Thoracic aorta (tissue), 2 donors: ENCODE measurements around the gene CCDC12. TPM values are rescaled to one million over a fixed set of nuclear protein-coding genes. Genes with fewer than 3 reads are reported as not detected.

Experiments
- ATAC-seq: fragments of 150-250 bp; one replicate; pipeline ENCODE4 v1.8.0; 2017; ENCODE audit warnings: low read depth; ENCODE audit not compliant: insufficient number of reproducible peaks, low FRiP score
- DNase-seq: peaks from one replicate; pipeline ENCODE4 v3.0.0-alpha.2; 2020; ENCODE audit warnings: low spot score
- H3K27ac ChIP-seq, 2 donors: fragments of 200-600 bp; sonication (generic); 1 replicate in 1 of 2; 2 replicates in 1 of 2; pipeline ENCODE4 v1.5.1; 2016; ENCODE audit warnings: mild to moderate bottlenecking in 2 of 2, moderate library complexity in 2 of 2
- H3K27me3 ChIP-seq: fragments of 200-600 bp; sonication (generic); replicated peaks from 2 replicates; pipeline ENCODE4 v1.6.0; 2016; ENCODE audit warnings: mild to moderate bottlenecking; ENCODE audit not compliant: insufficient read depth
- H3K36me3 ChIP-seq: fragments of 200-600 bp; sonication (generic); one replicate; pipeline ENCODE4 v1.5.1; 2016
- H3K4me1 ChIP-seq, 2 donors: fragments of 200-600 bp; sonication (generic); 1 replicate in 1 of 2; 2 replicates in 1 of 2; pipeline versions ENCODE4 v1.5.1 to v1.6.0; 2016; ENCODE audit warnings: low read depth in 2 of 2, mild to moderate bottlenecking in 1 of 2; ENCODE audit not compliant: control insufficient read depth in 1 of 2
- H3K4me3 ChIP-seq: fragments of 200-600 bp; sonication (generic); 2 replicates; pipeline ENCODE4 v1.5.1; 2016; ENCODE audit warnings: mild to moderate bottlenecking
- H3K9me3 ChIP-seq: fragments of 200-600 bp; sonication (generic); 2 replicates; pipeline ENCODE4 v1.5.1; 2016
- CTCF ChIP-seq: fragments of 200-600 bp; sonication (generic); IDR thresholded peaks from one replicate; pipeline ENCODE4 v1.5.1; 2019; ENCODE audit warnings: antibody characterized with exemption
- total RNA-seq, 2 donors: library from RNA; depleted of rRNA; stranded (reverse); fragments of >200 nt; gene quantifications; one replicate each; pipeline versions ENCODE4 v1.1.0 to v1.2.3, GENCODE V29; 2016

Gene CCDC12
- total RNA-seq, 2 donors from 2014 or later = 29.8 to 58.8 TPM

- ATAC-seq (no peak), DNase-seq (no peak)
- H3K36me3 ChIP-seq = no peaks in the 10 kb centered on the region
- no peak for TF ChIP-seq CTCF
- no peaks in the 10 kb centered on the region for H3K9me3 ChIP-seq
- peak overlapping the region; percentile 33 for H3K4me3 ChIP-seq
- peak overlapping the region; percentile 26 to 61 for H3K27ac ChIP-seq
- peaks cover 37 to 50% of the 10 kb centered on the region in 2 donors for H3K4me1 ChIP-seq
- H3K27me3 ChIP-seq = no peaks in the 10 kb centered on the region
Measured at GRCh38 chr3:46960081-46960701, 16.4 kb downstream of the CCDC12 start.

GRCh38 chr3:46959161-46959511 is 17.4 kb downstream of the CCDC12 start:
- DNase-seq = no peak
- peaks cover 37 to 58% of the 10 kb centered on the region in 2 donors for H3K4me1 ChIP-seq
- no peak overlapping the region for H3K27ac ChIP-seq
- no peak overlapping the region for H3K4me3 ChIP-seq
- TF ChIP-seq CTCF = no peak
- no peaks in the 10 kb centered on the region for H3K27me3 ChIP-seq
- no peaks in the 10 kb centered on the region for H3K36me3 ChIP-seq
- no peaks in the 10 kb centered on the region for H3K9me3 ChIP-seq
- ATAC-seq = no peak

GRCh38 chr3:46958467-46959160 is 17.9 kb downstream of the CCDC12 start:
- no peaks in the 10 kb centered on the region for H3K36me3 ChIP-seq
- TF ChIP-seq CTCF = no peak
- peaks cover 39 to 64% of the 10 kb centered on the region in 2 donors for H3K4me1 ChIP-seq
- H3K4me3 ChIP-seq = no peak overlapping the region
- DNase-seq (no peak), ATAC-seq (no peak)
- no peaks in the 10 kb centered on the region for H3K27me3 ChIP-seq
- H3K9me3 ChIP-seq = no peaks in the 10 kb centered on the region
- no peak overlapping the region for H3K27ac ChIP-seq

- DNase-seq (no peak), ATAC-seq (no peak)
- Histone ChIP-seq H3K4me3 (no peak overlapping the region), H3K27ac (no peak overlapping the region), H3K4me1 (peaks cover 42 to 73% of the 10 kb centered on the region in 2 donors), H3K36me3 (no peaks in the 10 kb centered on the region), H3K27me3 (no peaks in the 10 kb centered on the region), H3K9me3 (no peaks in the 10 kb centered on the region)
- TF ChIP-seq CTCF = no peak
Measured at GRCh38 chr3:46957092-46957820, 19.3 kb downstream of the CCDC12 start.

GRCh38 chr3:46955801-46956259 is 20.7 kb downstream of the CCDC12 start:
- DNase-seq = no peak
- Histone ChIP-seq H3K36me3 (no peaks in the 10 kb centered on the region), H3K27ac (no peak overlapping the region), H3K4me3 (no peak overlapping the region), H3K27me3 (no peaks in the 10 kb centered on the region), H3K9me3 (no peaks in the 10 kb centered on the region), H3K4me1 (peaks cover 33 to 67% of the 10 kb centered on the region in 2 donors)
- no peak for TF ChIP-seq CTCF
- ATAC-seq = no peak
